Epithelial cell of proximal tubule (primary cell): ENCODE measurements around the gene PLA2G2E. TPM values are rescaled to one million over a fixed set of nuclear protein-coding genes. Genes with fewer than 3 reads are reported as not detected.
"Not testable (repeated sequence)": the region's sequence is repeated elsewhere in the genome, so short reads cannot be mapped to it uniquely, and the experiment has no call there.

Source experiments
- DNase-seq: peaks from one replicate; pipeline ENCODE4 v3.0.0-alpha.2; 2011; ENCODE audit warnings: low read depth
- H3K4me3 ChIP-seq: 2 replicates; pipeline ENCODE4 v1.5.1; 2011; ENCODE audit warnings: low read depth, mild to moderate bottlenecking, low read length
- CTCF ChIP-seq: conservative IDR thresholded peaks from 2 replicates; pipeline ENCODE4 v1.5.1; 2012; ENCODE audit warnings: low read depth, mild to moderate bottlenecking, low read length
- total RNA-seq: library from RNA; depleted of rRNA; stranded (reverse); fragments of >200 nt; gene quantifications from 2 replicates; pipeline ENCODE4 v1.2.3, GENCODE V29; 2015

PLA2G2E gene
- total RNA-seq, 1 donor from 2014 or later = not detected

DNA sequence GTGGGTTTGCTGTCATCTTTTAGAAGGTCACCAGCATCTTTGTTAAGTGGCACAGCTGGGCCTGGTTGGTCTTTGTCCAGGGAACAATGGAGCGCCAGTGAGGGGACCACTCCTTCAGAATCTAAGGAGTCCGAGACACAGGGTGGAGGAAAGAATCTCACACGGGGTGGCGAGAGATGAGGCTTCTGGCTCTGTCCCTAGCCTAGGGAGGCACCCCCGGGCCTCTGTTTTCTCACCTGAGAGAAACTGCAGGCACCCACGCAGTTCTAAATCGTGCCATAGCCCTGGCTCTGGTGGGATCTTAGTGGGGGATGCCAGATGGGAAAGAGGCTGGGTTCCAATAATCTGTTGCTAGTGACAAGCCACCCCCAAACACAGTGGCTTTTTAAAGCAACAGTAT is 10.9 kb upstream of the PLA2G2E start:
- no peak overlapping the region for H3K4me3 ChIP-seq
- TF ChIP-seq CTCF = no peak
- DNase-seq = no peak

DNA sequence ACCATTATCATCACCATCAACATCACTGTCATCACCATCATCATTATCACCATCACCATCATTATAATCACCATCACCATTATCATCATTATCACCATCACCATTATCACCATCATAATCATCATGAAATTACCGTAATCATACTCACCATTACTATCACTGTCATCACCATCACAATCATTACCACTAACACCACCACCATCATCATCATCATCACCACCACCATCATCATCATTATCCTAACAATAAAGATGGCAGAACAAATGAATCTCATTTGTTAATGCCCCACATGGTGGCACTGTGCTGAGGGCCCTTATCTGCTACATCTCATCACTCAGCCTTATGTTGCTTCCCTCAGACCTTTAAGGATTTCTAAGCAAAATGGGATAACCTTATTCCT is 9.4 kb upstream of the PLA2G2E start:
- no peak for TF ChIP-seq CTCF
- no peak overlapping the region for H3K4me3 ChIP-seq
- no peak for DNase-seq

- not testable (repeated sequence) for H3K4me3 ChIP-seq, DNase-seq
Measured at GRCh38 chr1:19927130-19927421, 3.7 kb upstream of the PLA2G2E start.

DNA sequence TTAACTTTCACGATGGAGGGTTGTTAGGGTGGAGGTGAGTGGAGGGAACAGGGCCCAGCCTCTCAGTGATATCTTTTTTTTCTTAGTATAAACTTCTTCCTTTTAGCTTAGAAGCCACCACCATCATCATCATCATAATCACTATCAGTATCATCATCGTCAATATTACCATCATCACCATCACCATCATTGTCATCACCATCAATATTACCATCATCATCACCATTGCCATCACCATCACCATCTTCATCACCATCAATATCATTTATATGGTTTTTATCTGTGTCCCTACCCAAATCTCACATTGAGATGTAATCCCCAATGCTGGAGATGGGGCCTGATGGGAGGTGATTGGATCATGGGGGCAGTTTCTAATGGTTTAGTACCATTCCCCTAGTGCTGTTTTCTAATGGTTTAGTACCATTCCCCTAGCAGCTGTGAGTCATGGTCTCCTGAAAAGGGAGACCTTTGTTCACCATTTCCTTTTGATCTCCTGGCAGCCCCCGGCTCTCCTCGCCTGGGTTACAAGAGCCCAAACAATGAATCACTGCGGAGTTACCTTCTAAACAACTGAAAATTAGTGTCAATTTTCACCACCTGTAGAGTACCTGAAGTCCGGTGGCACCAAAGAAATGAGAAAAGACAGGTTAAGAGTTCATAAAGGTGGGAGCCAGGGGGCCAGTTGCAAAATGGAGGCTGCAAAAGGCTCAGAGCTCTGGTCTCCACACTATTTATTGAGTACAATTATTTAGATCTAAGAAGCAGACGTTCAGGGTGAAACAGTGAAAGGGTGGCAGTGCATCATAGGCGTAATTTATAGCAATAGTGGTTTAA is 3.1 kb upstream of the PLA2G2E start:
- no peak overlapping the region for H3K4me3 ChIP-seq
- DNase-seq = peak; percentile 22
- no peak for TF ChIP-seq CTCF

GRCh38 chr1:19925342-19926070 is 2.1 kb upstream of the PLA2G2E start:
- peak; percentile 16 for DNase-seq
- no peak for TF ChIP-seq CTCF
- no peak overlapping the region for H3K4me3 ChIP-seq

GRCh38 chr1:19923953-19924346 is 533 bp upstream of the PLA2G2E start:
- TF ChIP-seq CTCF = no peak
- no peak for DNase-seq
- H3K4me3 ChIP-seq = no peak overlapping the region

- H3K4me3 ChIP-seq = no peak overlapping the region
- no peak for TF ChIP-seq CTCF
- DNase-seq = no peak
Measured at GRCh38 chr1:19922015-19922688, 1.3 kb downstream of the PLA2G2E start.
